ENCODE data around the gene NFIB. TPM values are rescaled to one million over a fixed set of nuclear protein-coding genes. Genes with fewer than 3 reads are reported as not detected.

The NFIB gene
- total RNA-seq, 2 donors from 2014 or later, result 53.0 to 54.0 TPM

GRCh38 chr9:14275331-14275730, 38.6 kb downstream of the NFIB start:
- TF ChIP-seq CTCF (IDR thresholded peaks at IDR 0.05), result no peak
- no peaks in the 10 kb centered on the region for H3K36me3 ChIP-seq
- intact Hi-C loops (cut with DNase I), result no loop called here
- H3K4me1 ChIP-seq, result no peaks in the 10 kb centered on the region
- H3K4me3 ChIP-seq, result no peak overlapping the region
- no peak for DNase-seq
- no peak overlapping the region for H3K9ac ChIP-seq (ENCODE audit: low read depth in 2 of 2, low read length in 2 of 2)
- no peak overlapping the region for H3K27ac ChIP-seq
- no peaks in the 10 kb centered on the region for H3K27me3 ChIP-seq
- H3K9me3 ChIP-seq, result no peaks in the 10 kb centered on the region

- Histone ChIP-seq H3K9ac (ENCODE audit: low read depth in 2 of 2, low read length in 2 of 2) (no peak overlapping the region), H3K27ac (no peak overlapping the region), H3K4me3 (no peak overlapping the region), H3K9me3 (no peaks in the 10 kb centered on the region), H3K36me3 (no peaks in the 10 kb centered on the region), H3K4me1 (no peaks in the 10 kb centered on the region), H3K27me3 (no peaks in the 10 kb centered on the region)
- no peak for TF ChIP-seq CTCF (IDR thresholded peaks at IDR 0.05)
- intact Hi-C loops (cut with DNase I), result no loop called here
- no peak for DNase-seq
These were observed 40.2 kb downstream of the NFIB start for GRCh38 chr9:14273696-14274121.

GRCh38 chr9:14272927-14273528, 40.9 kb downstream of the NFIB start:
- H3K9ac ChIP-seq (ENCODE audit: low read depth in 2 of 2, low read length in 2 of 2), result no peak overlapping the region
- DNase-seq, result no peak
- H3K4me3 ChIP-seq, result no peak overlapping the region
- H3K9me3 ChIP-seq, result no peaks in the 10 kb centered on the region
- intact Hi-C loops (cut with DNase I), result no loop called here
- no peaks in the 10 kb centered on the region for H3K4me1 ChIP-seq
- H3K27ac ChIP-seq, result no peak overlapping the region
- no peak for TF ChIP-seq CTCF (IDR thresholded peaks at IDR 0.05)
- no peaks in the 10 kb centered on the region for H3K36me3 ChIP-seq
- no peaks in the 10 kb centered on the region for H3K27me3 ChIP-seq

GRCh38 chr9:14271093-14271673, 42.8 kb downstream of the NFIB start:
- no peaks in the 10 kb centered on the region for H3K27me3 ChIP-seq
- no peaks in the 10 kb centered on the region for H3K9me3 ChIP-seq
- H3K27ac ChIP-seq, result no peak overlapping the region
- H3K36me3 ChIP-seq, result no peaks in the 10 kb centered on the region
- intact Hi-C loops (cut with DNase I), result no loop called here
- TF ChIP-seq CTCF (IDR thresholded peaks at IDR 0.05), result no peak
- no peak overlapping the region for H3K4me3 ChIP-seq
- H3K9ac ChIP-seq (ENCODE audit: low read depth in 2 of 2, low read length in 2 of 2), result no peak overlapping the region
- no peaks in the 10 kb centered on the region for H3K4me1 ChIP-seq
- DNase-seq, result peak; percentile 49

- DNase-seq, result no peak
- intact Hi-C loops (cut with DNase I), result no loop called here
- Histone ChIP-seq H3K9me3 (no peaks in the 10 kb centered on the region), H3K27ac (no peak overlapping the region), H3K4me3 (no peak overlapping the region), H3K36me3 (no peaks in the 10 kb centered on the region), H3K27me3 (no peaks in the 10 kb centered on the region), H3K9ac (ENCODE audit: low read depth in 2 of 2, low read length in 2 of 2) (no peak overlapping the region), H3K4me1 (no peaks in the 10 kb centered on the region)
- TF ChIP-seq CTCF (IDR thresholded peaks at IDR 0.05), result no peak
These were observed 43.4 kb downstream of the NFIB start for GRCh38 chr9:14270358-14271092.

Measured in colonic mucosa (tissue), 4 donors.